OCI-LY1 (cell line): Measurements from ENCODE around the gene CHRD.

Experiments
- H2AFZ ChIP-seq: fragments of 200-600 bp; sonication (generic), shearing (Covaris generic); 2 replicates; pipeline ENCODE4 v1.6.0; 2014; ENCODE audit warnings: antibody characterized with exemption, mild to moderate bottlenecking, low read length
- H3F3A ChIP-seq: fragments of 200-600 bp; sonication (generic), shearing (Covaris generic); 2 replicates; pipeline ENCODE4 v1.6.0; 2014; ENCODE audit warnings: mild to moderate bottlenecking, antibody characterized with exemption, low read length, moderate library complexity; ENCODE audit not compliant: insufficient read depth
- H3K27ac ChIP-seq: fragments of 200-600 bp; sonication (generic); 2 replicates; pipeline ENCODE4 v1.5.1; 2014; ENCODE audit warnings: low read length, mixed run types, mild to moderate bottlenecking, low read depth; ENCODE audit not compliant: poor library complexity, severe bottlenecking
- H3K27me3 ChIP-seq: fragments of 200-600 bp; sonication (generic); 2 replicates; pipeline ENCODE4 v1.6.0; 2014; ENCODE audit warnings: antibody characterized with exemption, mild to moderate bottlenecking, low read length, moderate library complexity; ENCODE audit not compliant: insufficient read depth
- H3K36me3 ChIP-seq: fragments of 200-600 bp; sonication (generic); 2 replicates; pipeline ENCODE4 v1.6.1; 2014; ENCODE audit warnings: mild to moderate bottlenecking, antibody characterized with exemption, low read length, moderate library complexity, mixed read lengths; ENCODE audit not compliant: insufficient read depth
- H3K4me1 ChIP-seq: fragments of 200-600 bp; sonication (generic); 2 replicates; pipeline ENCODE4 v1.5.1; 2014; ENCODE audit warnings: mild to moderate bottlenecking, low read length, moderate library complexity; ENCODE audit not compliant: insufficient read depth, severe bottlenecking
- H3K4me2 ChIP-seq: fragments of 200-600 bp; sonication (generic), shearing (Covaris generic); 2 replicates; pipeline ENCODE4 v1.6.1; 2014; ENCODE audit warnings: low read length
- H3K4me3 ChIP-seq: fragments of 200-600 bp; sonication (generic); 2 replicates; pipeline ENCODE4 v1.5.1; 2014; ENCODE audit warnings: low read length, low read depth, mild to moderate bottlenecking, mixed read lengths; ENCODE audit not compliant: poor library complexity, severe bottlenecking
- H3K79me2 ChIP-seq: fragments of 200-600 bp; shearing (Covaris generic); 2 replicates; pipeline ENCODE4 v1.6.1; 2016; ENCODE audit warnings: mixed run types, low read length, mixed read lengths; ENCODE audit not compliant: insufficient read depth
- H3K9ac ChIP-seq: fragments of 200-600 bp; sonication (generic), shearing (Covaris generic); 2 replicates; pipeline ENCODE4 v1.6.1; 2014; ENCODE audit warnings: mild to moderate bottlenecking, low read length, mixed read lengths
- H3K9me2 ChIP-seq: fragments of 200-600 bp; sonication (generic), shearing (Covaris generic); 2 replicates; pipeline ENCODE4 v1.6.1; 2014; ENCODE audit warnings: low read depth, mild to moderate bottlenecking, low read length, mixed read lengths
- H3K9me3 ChIP-seq: fragments of 200-600 bp; shearing (Covaris generic); 2 replicates; pipeline ENCODE4 v1.6.1; 2014; ENCODE audit warnings: low read length, mixed read lengths
- H4K20me1 ChIP-seq: fragments of 200-600 bp; sonication (generic), shearing (Covaris generic); 2 replicates; pipeline ENCODE4 v1.6.0; 2016; ENCODE audit warnings: mild to moderate bottlenecking, low read length; ENCODE audit not compliant: insufficient read depth
- EZH2 ChIP-seq: fragments of 200-600 bp; sonication (generic), shearing (Covaris generic); IDR thresholded peaks from 2 replicates; pipeline ENCODE4 v1.8.0; 2017; ENCODE audit warnings: borderline replicate concordance, mixed run types, mild to moderate bottlenecking, antibody characterized with exemption, low read length, moderate library complexity, mixed read lengths
- TF ChIP-seq, protein P1 (sequence below): fragments of 200-600 bp; sonication (generic), shearing (Covaris generic); IDR thresholded peaks from 2 replicates; pipeline ENCODE4 v1.5.1; 2017; ENCODE audit warnings: mild to moderate bottlenecking, antibody characterized with exemption, low read length, moderate library complexity, mixed read lengths

Gene CHRD

DNA sequence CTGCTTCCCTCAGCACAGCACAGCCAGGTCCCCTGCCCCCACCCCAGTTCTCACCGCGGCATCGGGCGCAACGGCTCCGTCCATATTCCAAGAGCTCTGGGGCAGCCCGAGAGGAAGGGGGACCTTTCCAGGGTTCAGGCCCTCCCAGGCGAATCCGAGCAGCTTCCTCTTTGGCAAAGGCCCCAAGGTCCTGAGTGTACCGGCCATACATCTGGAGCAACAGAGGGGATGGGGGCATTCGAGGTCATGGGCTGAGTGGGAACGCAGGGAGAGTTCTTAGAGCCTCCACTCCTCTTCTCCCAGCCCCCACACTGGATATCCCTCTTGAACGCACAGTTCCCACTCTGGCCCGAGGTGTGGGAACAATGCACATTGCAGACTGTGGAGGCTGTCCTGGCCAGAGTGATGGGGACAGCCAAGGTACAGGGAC is 20.9 kb upstream of the CHRD start:
- no peaks in the 10 kb centered on the region for H3K9me2 ChIP-seq
- no peaks in the 10 kb centered on the region for H3K9me3 ChIP-seq
- H3K79me2 ChIP-seq: no peaks in the 10 kb centered on the region
- H3K9ac ChIP-seq: no peak overlapping the region
- no peak for TF ChIP-seq EZH2
- TF ChIP-seq, protein P1, sequence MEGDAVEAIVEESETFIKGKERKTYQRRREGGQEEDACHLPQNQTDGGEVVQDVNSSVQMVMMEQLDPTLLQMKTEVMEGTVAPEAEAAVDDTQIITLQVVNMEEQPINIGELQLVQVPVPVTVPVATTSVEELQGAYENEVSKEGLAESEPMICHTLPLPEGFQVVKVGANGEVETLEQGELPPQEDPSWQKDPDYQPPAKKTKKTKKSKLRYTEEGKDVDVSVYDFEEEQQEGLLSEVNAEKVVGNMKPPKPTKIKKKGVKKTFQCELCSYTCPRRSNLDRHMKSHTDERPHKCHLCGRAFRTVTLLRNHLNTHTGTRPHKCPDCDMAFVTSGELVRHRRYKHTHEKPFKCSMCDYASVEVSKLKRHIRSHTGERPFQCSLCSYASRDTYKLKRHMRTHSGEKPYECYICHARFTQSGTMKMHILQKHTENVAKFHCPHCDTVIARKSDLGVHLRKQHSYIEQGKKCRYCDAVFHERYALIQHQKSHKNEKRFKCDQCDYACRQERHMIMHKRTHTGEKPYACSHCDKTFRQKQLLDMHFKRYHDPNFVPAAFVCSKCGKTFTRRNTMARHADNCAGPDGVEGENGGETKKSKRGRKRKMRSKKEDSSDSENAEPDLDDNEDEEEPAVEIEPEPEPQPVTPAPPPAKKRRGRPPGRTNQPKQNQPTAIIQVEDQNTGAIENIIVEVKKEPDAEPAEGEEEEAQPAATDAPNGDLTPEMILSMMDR: no peak
- H3K36me3 ChIP-seq: no peaks in the 10 kb centered on the region
- H3F3A ChIP-seq: no peaks in the 10 kb centered on the region
- H3K27ac ChIP-seq: no peak overlapping the region
- H3K4me3 ChIP-seq: no peak overlapping the region
- H3K4me1 ChIP-seq: peaks cover 11% of the 10 kb centered on the region
- peaks cover 5% of the 10 kb centered on the region; the same call in 1 of the 2 replicates for H3K27me3 ChIP-seq
- no peaks in the 10 kb centered on the region for H4K20me1 ChIP-seq
- H2AFZ ChIP-seq: no peak overlapping the region
- H3K4me2 ChIP-seq: no peak overlapping the region

DNA sequence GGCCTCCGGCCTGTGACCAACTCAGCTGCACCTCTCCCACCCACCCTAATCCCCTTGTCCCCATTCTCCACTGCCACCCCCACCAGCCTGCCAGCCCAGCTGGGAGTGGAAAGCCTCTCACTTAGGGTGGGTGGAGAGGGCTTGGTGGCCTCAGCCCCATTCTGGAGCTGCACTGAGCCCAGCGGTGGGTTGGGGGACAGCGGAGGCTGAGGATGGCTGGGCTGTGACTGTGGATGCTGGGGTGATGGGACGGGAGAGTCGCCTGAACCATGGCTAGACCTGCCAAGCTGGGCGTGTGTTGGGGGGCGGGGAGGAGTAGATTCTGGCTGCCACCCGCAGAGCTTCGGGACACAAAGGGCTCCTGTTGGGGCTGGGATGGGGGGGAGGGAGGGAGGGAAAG is 20.2 kb upstream of the CHRD start:
- no peak for TF ChIP-seq EZH2
- TF ChIP-seq, protein P1: no peak
- no peak overlapping the region for H3K27ac ChIP-seq
- H3K4me3 ChIP-seq: no peak overlapping the region
- H3K36me3 ChIP-seq: peaks cover 2% of the 10 kb centered on the region; the same call in 1 of the 2 replicates
- H3K9ac ChIP-seq: no peak overlapping the region
- no peaks in the 10 kb centered on the region for H3F3A ChIP-seq
- H3K9me3 ChIP-seq: no peaks in the 10 kb centered on the region
- peaks cover 15% of the 10 kb centered on the region for H3K4me1 ChIP-seq
- no peak overlapping the region for H2AFZ ChIP-seq
- no peak overlapping the region for H3K4me2 ChIP-seq
- H3K27me3 ChIP-seq: peaks cover 5% of the 10 kb centered on the region; the same call in 1 of the 2 replicates
- no peaks in the 10 kb centered on the region for H3K9me2 ChIP-seq
- no peaks in the 10 kb centered on the region for H3K79me2 ChIP-seq
- H4K20me1 ChIP-seq: no peaks in the 10 kb centered on the region

DNA sequence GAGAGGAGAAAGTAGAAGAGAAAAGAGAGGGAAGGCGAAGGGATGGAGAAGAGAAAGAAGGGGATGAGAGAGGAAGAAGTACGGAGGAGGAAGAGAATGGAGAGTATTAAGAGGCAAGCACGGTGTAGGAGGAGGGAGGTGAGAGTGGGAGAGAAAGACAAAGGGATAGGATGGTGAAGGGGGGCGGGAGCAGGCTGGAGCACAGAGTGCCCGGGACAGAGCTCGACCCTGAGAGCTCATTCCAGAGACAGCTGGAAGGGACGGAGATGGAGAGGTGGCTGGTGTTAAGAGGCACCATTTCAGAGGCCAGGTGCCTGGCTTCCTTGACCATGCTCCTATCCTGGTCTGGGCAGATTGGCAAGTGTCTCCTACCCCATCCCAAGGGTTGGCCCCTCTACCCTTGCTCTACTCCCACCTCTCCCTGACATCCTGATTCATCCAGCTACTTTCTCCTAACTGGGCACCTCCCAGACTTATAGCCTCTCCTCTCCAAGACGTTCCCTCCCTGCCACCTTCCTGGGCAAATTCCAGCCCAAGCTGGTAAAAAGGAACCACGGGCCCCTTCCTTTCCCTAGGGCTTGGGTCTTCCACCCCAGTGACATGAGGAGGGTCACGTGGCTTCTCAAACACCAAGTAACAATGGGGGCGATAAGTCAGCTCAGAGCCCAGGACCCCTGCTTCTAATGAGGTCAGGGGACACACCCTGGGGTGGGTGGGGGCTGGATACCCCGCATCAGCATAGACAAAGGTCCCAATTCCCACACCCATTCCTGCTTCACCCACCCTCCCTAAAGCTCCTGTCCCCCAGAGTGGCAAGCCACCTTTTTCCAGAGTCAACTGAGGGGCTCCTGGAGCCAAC is 19.6 kb upstream of the CHRD start:
- peaks cover 19% of the 10 kb centered on the region for H3K4me1 ChIP-seq
- H3K4me2 ChIP-seq: no peak overlapping the region; the same call in 1 of the 2 replicates
- H3F3A ChIP-seq: no peaks in the 10 kb centered on the region
- no peaks in the 10 kb centered on the region for H3K9me2 ChIP-seq
- no peak for TF ChIP-seq EZH2
- TF ChIP-seq, protein P1: no peak
- no peaks in the 10 kb centered on the region for H3K9me3 ChIP-seq
- no peak overlapping the region for H3K4me3 ChIP-seq
- no peaks in the 10 kb centered on the region for H3K79me2 ChIP-seq
- H4K20me1 ChIP-seq: no peaks in the 10 kb centered on the region
- no peak overlapping the region for H2AFZ ChIP-seq
- peaks cover 9% of the 10 kb centered on the region for H3K36me3 ChIP-seq
- no peak overlapping the region for H3K27ac ChIP-seq
- H3K27me3 ChIP-seq: peaks cover 5% of the 10 kb centered on the region; the same call in 1 of the 2 replicates
- no peak overlapping the region for H3K9ac ChIP-seq
